Tibial nerve (tissue), 4 donors: ENCODE measurements around the gene SAMD13.

ENCODE experiments used
- EP300 ChIP-seq, 2 donors: sonication (generic); formaldehyde crosslinking; IDR thresholded peaks; one replicate each; pipeline ENCODE4 v1.6.1; 2017; ENCODE audit warnings: antibody characterized with exemption in 2 of 2, mild to moderate bottlenecking in 1 of 2
- POLR2A ChIP-seq, 2 donors: fragments of 450-650 bp; IDR thresholded peaks; one replicate each; pipeline ENCODE4 v1.6.1; 2017; ENCODE audit warnings: antibody characterized with exemption in 2 of 2, mild to moderate bottlenecking in 2 of 2, moderate library complexity in 2 of 2
- TF ChIP-seq, protein P1 (sequence below), 5 experiments: fragments of 200-600 bp in 3 of 5; fragments of 450-650 bp in 2 of 5; sonication (generic) in 3 of 5; IDR thresholded peaks; one replicate each; pipeline ENCODE4 v1.5.1; 2016 to 2019; ENCODE audit warnings: antibody characterized with exemption in 5 of 5, mild to moderate bottlenecking in 3 of 5, moderate library complexity in 2 of 5

- TF ChIP-seq, protein P1, sequence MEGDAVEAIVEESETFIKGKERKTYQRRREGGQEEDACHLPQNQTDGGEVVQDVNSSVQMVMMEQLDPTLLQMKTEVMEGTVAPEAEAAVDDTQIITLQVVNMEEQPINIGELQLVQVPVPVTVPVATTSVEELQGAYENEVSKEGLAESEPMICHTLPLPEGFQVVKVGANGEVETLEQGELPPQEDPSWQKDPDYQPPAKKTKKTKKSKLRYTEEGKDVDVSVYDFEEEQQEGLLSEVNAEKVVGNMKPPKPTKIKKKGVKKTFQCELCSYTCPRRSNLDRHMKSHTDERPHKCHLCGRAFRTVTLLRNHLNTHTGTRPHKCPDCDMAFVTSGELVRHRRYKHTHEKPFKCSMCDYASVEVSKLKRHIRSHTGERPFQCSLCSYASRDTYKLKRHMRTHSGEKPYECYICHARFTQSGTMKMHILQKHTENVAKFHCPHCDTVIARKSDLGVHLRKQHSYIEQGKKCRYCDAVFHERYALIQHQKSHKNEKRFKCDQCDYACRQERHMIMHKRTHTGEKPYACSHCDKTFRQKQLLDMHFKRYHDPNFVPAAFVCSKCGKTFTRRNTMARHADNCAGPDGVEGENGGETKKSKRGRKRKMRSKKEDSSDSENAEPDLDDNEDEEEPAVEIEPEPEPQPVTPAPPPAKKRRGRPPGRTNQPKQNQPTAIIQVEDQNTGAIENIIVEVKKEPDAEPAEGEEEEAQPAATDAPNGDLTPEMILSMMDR (IDR thresholded peaks at IDR 0.05), result no peak
- no peak for TF ChIP-seq EP300 (IDR thresholded peaks at IDR 0.05)
- TF ChIP-seq POLR2A (IDR thresholded peaks at IDR 0.05), result no peak
Observed at GRCh38 chr1:84297546-84298244, 3.8 kb upstream of the SAMD13 start.
